SK-N-SH (cell line): ENCODE results near the gene FOXP2.
"Not testable (repeated sequence)": the region's sequence is repeated elsewhere in the genome, so short reads cannot be mapped to it uniquely, and the experiment has no call there.

Source experiments
- MXI1 ChIP-seq: IDR thresholded peaks from 2 replicates; pipeline ENCODE4 v1.6.1; 2012; ENCODE audit warnings: mild to moderate bottlenecking, low read depth, low read length, improper control_type of control experiment
- POLR2AphosphoS5 ChIP-seq: IDR thresholded peaks from 2 replicates; pipeline ENCODE4 v1.6.1; 2012; ENCODE audit warnings: low read depth, low read length
- RFX5 ChIP-seq: IDR thresholded peaks from 2 replicates; pipeline ENCODE4 v1.6.1; 2012; ENCODE audit warnings: mild to moderate bottlenecking, improper control_type of control experiment, low read length
- RXRA ChIP-seq: IDR thresholded peaks from 2 replicates; pipeline ENCODE4 v1.4.0; 2012; ENCODE audit warnings: low read depth, mild to moderate bottlenecking, borderline replicate concordance
- SMC3 ChIP-seq: IDR thresholded peaks from 2 replicates; pipeline ENCODE4 v1.6.1; 2012; ENCODE audit warnings: low read depth, low read length, improper control_type of control experiment
- TAF1 ChIP-seq: IDR thresholded peaks from 2 replicates; pipeline ENCODE4 v1.6.1; 2012; ENCODE audit warnings: low read depth, mild to moderate bottlenecking, low read length, moderate library complexity, borderline replicate concordance
- TCF12 ChIP-seq: IDR thresholded peaks from 2 replicates; pipeline ENCODE4 v1.4.0; 2012
- YY1 ChIP-seq: IDR thresholded peaks from 2 replicates; pipeline ENCODE4 v1.4.0; 2012; ENCODE audit warnings: low read depth, mild to moderate bottlenecking
- TF ChIP-seq, protein P1 (sequence below): fragments of 200-600 bp; sonication (generic); IDR thresholded peaks from 2 replicates; pipeline ENCODE4 v1.6.1; 2017; ENCODE audit warnings: antibody characterized with exemption, mild to moderate bottlenecking, moderate library complexity
- TF ChIP-seq, protein P2 (sequence below): IDR thresholded peaks from 2 replicates; pipeline ENCODE4 v1.4.0; 2012; ENCODE audit warnings: low read depth, borderline replicate concordance
- TF ChIP-seq, protein P3 (sequence below): IDR thresholded peaks from 2 replicates; pipeline ENCODE4 v1.6.1; 2012; ENCODE audit warnings: mild to moderate bottlenecking, low read depth, low read length, moderate library complexity
- TF ChIP-seq, protein P4 (sequence below): fragments of 150-350 bp; IDR thresholded peaks from 2 replicates; pipeline ENCODE4 v1.6.1; 2017; ENCODE audit warnings: antibody characterized with exemption, low read length, low read depth, borderline replicate concordance

DNA sequence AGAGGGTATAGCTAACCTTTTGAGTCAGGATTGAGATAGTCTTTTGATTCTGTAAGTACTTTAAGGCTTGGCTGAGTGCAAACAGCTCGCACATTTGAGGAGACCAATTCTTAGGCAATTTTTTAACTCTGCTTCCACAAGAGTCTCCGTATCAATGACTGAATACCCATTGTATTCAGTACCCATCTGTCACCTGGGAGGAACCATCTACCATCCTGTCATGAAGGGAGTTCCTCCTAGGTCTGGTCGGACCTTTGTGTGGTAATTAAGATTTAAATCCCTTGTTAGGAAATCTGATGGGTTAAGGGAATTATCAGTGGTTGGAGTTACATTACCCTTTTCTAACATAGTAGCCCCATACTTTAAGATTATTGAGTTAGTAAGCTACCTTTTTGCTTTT is 30.3 kb upstream of the FOXP2 start:
- not testable (repeated sequence) for TF ChIP-seq SMC3, POLR2AphosphoS5, MXI1, TAF1, RXRA, YY1, RFX5, TCF12
- TF ChIP-seq, protein P1, sequence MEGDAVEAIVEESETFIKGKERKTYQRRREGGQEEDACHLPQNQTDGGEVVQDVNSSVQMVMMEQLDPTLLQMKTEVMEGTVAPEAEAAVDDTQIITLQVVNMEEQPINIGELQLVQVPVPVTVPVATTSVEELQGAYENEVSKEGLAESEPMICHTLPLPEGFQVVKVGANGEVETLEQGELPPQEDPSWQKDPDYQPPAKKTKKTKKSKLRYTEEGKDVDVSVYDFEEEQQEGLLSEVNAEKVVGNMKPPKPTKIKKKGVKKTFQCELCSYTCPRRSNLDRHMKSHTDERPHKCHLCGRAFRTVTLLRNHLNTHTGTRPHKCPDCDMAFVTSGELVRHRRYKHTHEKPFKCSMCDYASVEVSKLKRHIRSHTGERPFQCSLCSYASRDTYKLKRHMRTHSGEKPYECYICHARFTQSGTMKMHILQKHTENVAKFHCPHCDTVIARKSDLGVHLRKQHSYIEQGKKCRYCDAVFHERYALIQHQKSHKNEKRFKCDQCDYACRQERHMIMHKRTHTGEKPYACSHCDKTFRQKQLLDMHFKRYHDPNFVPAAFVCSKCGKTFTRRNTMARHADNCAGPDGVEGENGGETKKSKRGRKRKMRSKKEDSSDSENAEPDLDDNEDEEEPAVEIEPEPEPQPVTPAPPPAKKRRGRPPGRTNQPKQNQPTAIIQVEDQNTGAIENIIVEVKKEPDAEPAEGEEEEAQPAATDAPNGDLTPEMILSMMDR: not testable (repeated sequence)
- TF ChIP-seq, protein P2, sequence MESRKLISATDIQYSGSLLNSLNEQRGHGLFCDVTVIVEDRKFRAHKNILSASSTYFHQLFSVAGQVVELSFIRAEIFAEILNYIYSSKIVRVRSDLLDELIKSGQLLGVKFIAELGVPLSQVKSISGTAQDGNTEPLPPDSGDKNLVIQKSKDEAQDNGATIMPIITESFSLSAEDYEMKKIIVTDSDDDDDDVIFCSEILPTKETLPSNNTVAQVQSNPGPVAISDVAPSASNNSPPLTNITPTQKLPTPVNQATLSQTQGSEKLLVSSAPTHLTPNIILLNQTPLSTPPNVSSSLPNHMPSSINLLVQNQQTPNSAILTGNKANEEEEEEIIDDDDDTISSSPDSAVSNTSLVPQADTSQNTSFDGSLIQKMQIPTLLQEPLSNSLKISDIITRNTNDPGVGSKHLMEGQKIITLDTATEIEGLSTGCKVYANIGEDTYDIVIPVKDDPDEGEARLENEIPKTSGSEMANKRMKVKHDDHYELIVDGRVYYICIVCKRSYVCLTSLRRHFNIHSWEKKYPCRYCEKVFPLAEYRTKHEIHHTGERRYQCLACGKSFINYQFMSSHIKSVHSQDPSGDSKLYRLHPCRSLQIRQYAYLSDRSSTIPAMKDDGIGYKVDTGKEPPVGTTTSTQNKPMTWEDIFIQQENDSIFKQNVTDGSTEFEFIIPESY: not testable (repeated sequence)
- TF ChIP-seq, protein P3, sequence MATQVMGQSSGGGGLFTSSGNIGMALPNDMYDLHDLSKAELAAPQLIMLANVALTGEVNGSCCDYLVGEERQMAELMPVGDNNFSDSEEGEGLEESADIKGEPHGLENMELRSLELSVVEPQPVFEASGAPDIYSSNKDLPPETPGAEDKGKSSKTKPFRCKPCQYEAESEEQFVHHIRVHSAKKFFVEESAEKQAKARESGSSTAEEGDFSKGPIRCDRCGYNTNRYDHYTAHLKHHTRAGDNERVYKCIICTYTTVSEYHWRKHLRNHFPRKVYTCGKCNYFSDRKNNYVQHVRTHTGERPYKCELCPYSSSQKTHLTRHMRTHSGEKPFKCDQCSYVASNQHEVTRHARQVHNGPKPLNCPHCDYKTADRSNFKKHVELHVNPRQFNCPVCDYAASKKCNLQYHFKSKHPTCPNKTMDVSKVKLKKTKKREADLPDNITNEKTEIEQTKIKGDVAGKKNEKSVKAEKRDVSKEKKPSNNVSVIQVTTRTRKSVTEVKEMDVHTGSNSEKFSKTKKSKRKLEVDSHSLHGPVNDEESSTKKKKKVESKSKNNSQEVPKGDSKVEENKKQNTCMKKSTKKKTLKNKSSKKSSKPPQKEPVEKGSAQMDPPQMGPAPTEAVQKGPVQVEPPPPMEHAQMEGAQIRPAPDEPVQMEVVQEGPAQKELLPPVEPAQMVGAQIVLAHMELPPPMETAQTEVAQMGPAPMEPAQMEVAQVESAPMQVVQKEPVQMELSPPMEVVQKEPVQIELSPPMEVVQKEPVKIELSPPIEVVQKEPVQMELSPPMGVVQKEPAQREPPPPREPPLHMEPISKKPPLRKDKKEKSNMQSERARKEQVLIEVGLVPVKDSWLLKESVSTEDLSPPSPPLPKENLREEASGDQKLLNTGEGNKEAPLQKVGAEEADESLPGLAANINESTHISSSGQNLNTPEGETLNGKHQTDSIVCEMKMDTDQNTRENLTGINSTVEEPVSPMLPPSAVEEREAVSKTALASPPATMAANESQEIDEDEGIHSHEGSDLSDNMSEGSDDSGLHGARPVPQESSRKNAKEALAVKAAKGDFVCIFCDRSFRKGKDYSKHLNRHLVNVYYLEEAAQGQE: not testable (repeated sequence)
- TF ChIP-seq, protein P4, sequence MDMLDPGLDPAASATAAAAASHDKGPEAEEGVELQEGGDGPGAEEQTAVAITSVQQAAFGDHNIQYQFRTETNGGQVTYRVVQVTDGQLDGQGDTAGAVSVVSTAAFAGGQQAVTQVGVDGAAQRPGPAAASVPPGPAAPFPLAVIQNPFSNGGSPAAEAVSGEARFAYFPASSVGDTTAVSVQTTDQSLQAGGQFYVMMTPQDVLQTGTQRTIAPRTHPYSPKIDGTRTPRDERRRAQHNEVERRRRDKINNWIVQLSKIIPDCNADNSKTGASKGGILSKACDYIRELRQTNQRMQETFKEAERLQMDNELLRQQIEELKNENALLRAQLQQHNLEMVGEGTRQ: not testable (repeated sequence)
